Fibroblast of lung (primary cell): ENCODE measurements around the gene DBT.

Experiments used
- CTCF ChIP-seq, 2 donors: IDR thresholded peaks in 1 of 2; conservative IDR thresholded peaks in 1 of 2; 1 replicate in 1 of 2; 2 replicates in 1 of 2; pipeline ENCODE4 v1.5.1; 2011 to 2012; ENCODE audit warnings: low read length in 2 of 2, control low read depth in 1 of 2, inconsistent platforms in 1 of 2, low read depth in 1 of 2, mild to moderate bottlenecking in 1 of 2
- EZH2 ChIP-seq: IDR thresholded peaks from 2 replicates; pipeline ENCODE4 v1.5.1; 2012; ENCODE audit warnings: low read length, control low read depth, mild to moderate bottlenecking; ENCODE audit errors: missing control alignments

GRCh38 chr1:100219883-100220282 is 29.8 kb downstream of the DBT start:
- no peak for TF ChIP-seq CTCF (conservative IDR thresholded peaks at IDR 0.05 in 1 of 2, IDR thresholded peaks at IDR 0.05 in 1 of 2; ENCODE audit: low read depth in 1 of 2, low read length in 2 of 2)
- TF ChIP-seq EZH2 = no peak
